Neural progenitor cell (in vitro differentiated cells): ENCODE measurements around the gene TMEM51. TPM values are rescaled to one million over a fixed set of nuclear protein-coding genes. Genes with fewer than 3 reads are reported as not detected.

ENCODE experiments used
- DNase-seq: peaks from one replicate; pipeline ENCODE4 v3.0.0-alpha.2; 2016; ENCODE audit warnings: low spot score
- H2AFZ ChIP-seq: fragments of 200-600 bp; sonication (generic); replicated peaks from 2 replicates; pipeline ENCODE4 v1.6.1; 2016; ENCODE audit warnings: antibody characterized with exemption
- H3F3A ChIP-seq: fragments of 200-600 bp; sonication (generic); 2 replicates; pipeline ENCODE4 v1.6.1; 2016; ENCODE audit warnings: antibody characterized with exemption, low read depth
- H3K27ac ChIP-seq: fragments of 200-600 bp; sonication (generic); 2 replicates; pipeline ENCODE4 v1.5.1; 2016; ENCODE audit warnings: mild to moderate bottlenecking
- H3K27me3 ChIP-seq: fragments of 200-600 bp; sonication (generic); 2 replicates; pipeline ENCODE4 v1.6.1; 2016; ENCODE audit warnings: mild to moderate bottlenecking, moderate library complexity
- H3K36me3 ChIP-seq: fragments of 200-600 bp; sonication (generic); 2 replicates; pipeline ENCODE4 v1.5.1; 2016
- H3K4me1 ChIP-seq: fragments of 200-600 bp; sonication (generic); 2 replicates; pipeline ENCODE4 v1.6.1; 2016; ENCODE audit warnings: mixed run types
- H3K4me2 ChIP-seq: fragments of 200-600 bp; sonication (generic); 2 replicates; pipeline ENCODE4 v1.6.1; 2016
- H3K4me3 ChIP-seq: fragments of 200-600 bp; sonication (generic); 2 replicates; pipeline ENCODE4 v1.5.1; 2016
- H3K79me2 ChIP-seq: fragments of 200-600 bp; sonication (generic); 2 replicates; pipeline ENCODE4 v1.6.1; 2016; ENCODE audit warnings: low read depth
- H3K9ac ChIP-seq: fragments of 200-600 bp; sonication (generic); 2 replicates; pipeline ENCODE4 v1.6.1; 2016
- H3K9me3 ChIP-seq: fragments of 200-600 bp; sonication (generic); 2 replicates; pipeline ENCODE4 v1.5.1; 2016; ENCODE audit warnings: low read depth
- H4K20me1 ChIP-seq: fragments of 200-600 bp; sonication (generic); 2 replicates; pipeline ENCODE4 v1.6.1; 2016; ENCODE audit warnings: low read depth
- H3K27ac Mint-ChIP-seq: 3 replicates; pipeline ENCODE4 v1.8.0; 2021; ENCODE audit warnings: mixed read lengths
- H3K27me3 Mint-ChIP-seq: 2 replicates; pipeline ENCODE4 v1.8.0; 2022; ENCODE audit warnings: low read depth, mild to moderate bottlenecking, inconsistent platforms, moderate library complexity, mixed read lengths; ENCODE audit not compliant: insufficient read depth
- H3K36me3 Mint-ChIP-seq: 3 replicates; pipeline ENCODE4 v1.8.0; 2021; ENCODE audit warnings: mixed read lengths
- H3K4me1 Mint-ChIP-seq: 3 replicates; pipeline ENCODE4 v1.8.0; 2021; ENCODE audit warnings: mixed read lengths
- H3K4me3 Mint-ChIP-seq: 3 replicates; pipeline ENCODE4 v1.8.0; 2021; ENCODE audit warnings: mild to moderate bottlenecking, moderate library complexity, mixed read lengths
- H3K9me3 Mint-ChIP-seq: 3 replicates; pipeline ENCODE4 v1.8.0; 2020; ENCODE audit warnings: mixed read lengths
- EZH2 ChIP-seq: fragments of 200-600 bp; sonication (generic); IDR thresholded peaks from 2 replicates; pipeline ENCODE4 v1.6.1; 2017; ENCODE audit warnings: antibody characterized with exemption, mild to moderate bottlenecking, moderate library complexity
- EZH2phosphoT487 ChIP-seq: fragments of 200-600 bp; sonication (generic); IDR thresholded peaks from 2 replicates; pipeline ENCODE4 v1.6.1; 2017; ENCODE audit warnings: antibody characterized with exemption
- total RNA-seq: library from RNA; depleted of rRNA; stranded (reverse); fragments of >200 nt; gene quantifications from 2 replicates; pipeline ENCODE4 v1.2.3, GENCODE V29; 2015; ENCODE audit warnings: low replicate concordance
- TF ChIP-seq, protein P1 (sequence below): fragments of 200-600 bp; sonication (generic); IDR thresholded peaks from 2 replicates; pipeline ENCODE4 v1.5.1; 2017; ENCODE audit warnings: antibody characterized with exemption, mild to moderate bottlenecking

The TMEM51 gene
- total RNA-seq, 1 donor from 2014 or later, result 5.2 TPM

DNA sequence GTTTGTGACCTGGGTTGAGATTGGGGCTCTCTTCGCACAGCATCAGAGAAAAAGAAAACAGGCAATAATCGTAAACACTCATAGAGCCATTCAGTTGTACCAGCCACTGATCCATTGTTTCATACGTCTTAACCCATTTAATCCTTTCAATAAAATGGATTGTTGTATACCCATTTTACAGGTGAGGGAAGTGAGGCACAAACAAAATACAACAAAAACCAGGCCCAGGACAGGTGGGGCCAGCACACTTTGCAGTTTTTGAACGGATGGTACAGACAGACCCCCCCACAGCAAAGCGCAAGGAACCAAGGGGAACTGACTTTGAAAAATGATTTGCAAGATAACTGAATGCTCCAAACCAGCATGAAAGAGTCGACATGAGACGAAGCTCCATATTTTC is 89.2 kb downstream of the TMEM51 start:
- no peaks in the 10 kb centered on the region for H3K9me3 ChIP-seq
- no peak overlapping the region for H3K9ac ChIP-seq
- H3K27ac ChIP-seq, result no peak overlapping the region
- Mint-ChIP-seq H3K27me3 (peaks cover 7% of the 10 kb centered on the region), H3K4me1 (peaks cover 36% of the 10 kb centered on the region), H3K4me3 (no peak overlapping the region), H3K36me3 (no peaks in the 10 kb centered on the region), H3K27ac (no peak overlapping the region), H3K9me3 (peaks cover 6% of the 10 kb centered on the region)
- no peaks in the 10 kb centered on the region for H4K20me1 ChIP-seq
- H3K4me1 ChIP-seq, result peaks cover 10% of the 10 kb centered on the region
- H3F3A ChIP-seq, result peaks cover 13% of the 10 kb centered on the region
- no peak for DNase-seq
- H3K36me3 ChIP-seq, result no peaks in the 10 kb centered on the region
- peaks cover 3% of the 10 kb centered on the region for H3K27me3 ChIP-seq
- no peaks in the 10 kb centered on the region for H3K79me2 ChIP-seq
- TF ChIP-seq EZH2phosphoT487 (no peak), EZH2 (no peak)
- TF ChIP-seq, protein P1, sequence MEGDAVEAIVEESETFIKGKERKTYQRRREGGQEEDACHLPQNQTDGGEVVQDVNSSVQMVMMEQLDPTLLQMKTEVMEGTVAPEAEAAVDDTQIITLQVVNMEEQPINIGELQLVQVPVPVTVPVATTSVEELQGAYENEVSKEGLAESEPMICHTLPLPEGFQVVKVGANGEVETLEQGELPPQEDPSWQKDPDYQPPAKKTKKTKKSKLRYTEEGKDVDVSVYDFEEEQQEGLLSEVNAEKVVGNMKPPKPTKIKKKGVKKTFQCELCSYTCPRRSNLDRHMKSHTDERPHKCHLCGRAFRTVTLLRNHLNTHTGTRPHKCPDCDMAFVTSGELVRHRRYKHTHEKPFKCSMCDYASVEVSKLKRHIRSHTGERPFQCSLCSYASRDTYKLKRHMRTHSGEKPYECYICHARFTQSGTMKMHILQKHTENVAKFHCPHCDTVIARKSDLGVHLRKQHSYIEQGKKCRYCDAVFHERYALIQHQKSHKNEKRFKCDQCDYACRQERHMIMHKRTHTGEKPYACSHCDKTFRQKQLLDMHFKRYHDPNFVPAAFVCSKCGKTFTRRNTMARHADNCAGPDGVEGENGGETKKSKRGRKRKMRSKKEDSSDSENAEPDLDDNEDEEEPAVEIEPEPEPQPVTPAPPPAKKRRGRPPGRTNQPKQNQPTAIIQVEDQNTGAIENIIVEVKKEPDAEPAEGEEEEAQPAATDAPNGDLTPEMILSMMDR, result no peak
- no peak overlapping the region for H2AFZ ChIP-seq
- H3K4me2 ChIP-seq, result no peak overlapping the region
- H3K4me3 ChIP-seq, result no peak overlapping the region

DNA sequence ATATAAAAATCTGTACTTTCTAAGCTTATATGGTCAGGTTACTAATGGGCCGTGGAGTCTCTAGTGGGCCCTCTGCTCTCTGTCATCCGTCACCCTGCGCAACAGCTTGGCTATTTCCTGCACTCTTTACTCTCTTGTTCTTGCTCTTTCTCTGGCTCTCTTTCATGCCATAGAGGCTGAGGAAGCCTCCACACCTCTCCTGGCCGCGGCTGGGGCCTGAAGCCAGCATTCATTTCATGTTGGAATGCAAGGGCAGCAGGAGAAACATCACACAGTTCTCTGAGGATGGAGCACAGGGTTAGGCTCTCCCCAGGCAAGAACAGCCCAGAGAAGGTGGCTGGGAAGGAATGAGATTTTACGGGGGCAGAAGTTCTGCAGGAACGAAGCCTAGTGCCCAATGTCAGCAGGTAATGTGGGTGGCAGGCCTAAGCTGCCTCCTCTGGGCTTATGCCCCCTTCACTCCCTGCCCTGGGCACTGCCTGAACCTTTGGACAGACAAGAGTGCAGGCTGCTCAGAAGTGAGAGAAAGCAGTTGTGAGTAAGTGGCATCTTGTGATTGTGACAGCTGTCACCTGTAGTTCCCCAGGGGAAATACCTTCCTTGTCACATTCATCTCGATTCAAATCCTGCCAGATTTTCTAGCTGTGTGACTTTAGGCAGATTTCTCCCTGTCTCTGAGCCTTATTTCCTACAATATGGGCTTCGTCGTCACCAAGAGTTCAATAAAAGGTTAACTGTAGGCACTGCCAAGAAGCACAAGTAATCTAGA is 89.9 kb downstream of the TMEM51 start:
- peaks cover 14% of the 10 kb centered on the region for H3K4me1 ChIP-seq
- H3K27me3 Mint-ChIP-seq, result peaks cover 7% of the 10 kb centered on the region
- no peak overlapping the region for H3K27ac ChIP-seq
- H3K27me3 ChIP-seq, result peaks cover 4% of the 10 kb centered on the region
- H3K9me3 Mint-ChIP-seq, result peaks cover 7% of the 10 kb centered on the region
- peaks cover 13% of the 10 kb centered on the region for H3F3A ChIP-seq
- no peak overlapping the region for H3K4me3 Mint-ChIP-seq
- no peaks in the 10 kb centered on the region for H4K20me1 ChIP-seq
- peak overlapping the region; percentile 1 for H3K27ac Mint-ChIP-seq
- no peaks in the 10 kb centered on the region for H3K79me2 ChIP-seq
- no peak for DNase-seq
- H3K36me3 Mint-ChIP-seq, result no peaks in the 10 kb centered on the region
- peaks cover 42% of the 10 kb centered on the region for H3K4me1 Mint-ChIP-seq
- no peaks in the 10 kb centered on the region for H3K9me3 ChIP-seq
- H3K4me2 ChIP-seq, result no peak overlapping the region
- H3K4me3 ChIP-seq, result no peak overlapping the region
- H2AFZ ChIP-seq, result no peak overlapping the region
- no peaks in the 10 kb centered on the region for H3K36me3 ChIP-seq
- H3K9ac ChIP-seq, result no peak overlapping the region
- TF ChIP-seq EZH2phosphoT487, result no peak
- TF ChIP-seq, protein P1, result no peak
- no peak for TF ChIP-seq EZH2

DNA sequence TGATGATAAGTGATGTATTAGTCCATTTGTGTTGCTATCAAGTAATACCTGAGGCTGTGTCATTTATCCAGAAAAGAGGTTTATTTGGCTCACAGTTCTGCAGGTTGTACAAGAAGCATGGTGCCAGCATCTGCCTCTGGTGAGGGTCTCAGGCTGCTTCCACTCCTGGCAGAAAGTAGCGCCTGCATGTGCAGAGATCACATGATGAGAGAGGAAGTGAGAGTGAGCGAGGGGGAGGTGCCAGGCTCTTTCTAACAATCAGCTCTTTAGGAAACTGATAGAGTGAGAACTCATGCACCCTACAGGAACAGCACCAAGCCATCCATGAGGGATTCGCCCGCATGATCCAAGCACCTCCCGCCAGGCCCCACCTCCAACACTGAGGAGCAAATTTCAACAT is 91.3 kb downstream of the TMEM51 start:
- Mint-ChIP-seq H3K4me3 (no peak overlapping the region), H3K36me3 (no peaks in the 10 kb centered on the region), H3K27me3 (peaks cover 7% of the 10 kb centered on the region), H3K9me3 (peaks cover 7% of the 10 kb centered on the region), H3K4me1 (peaks cover 45% of the 10 kb centered on the region), H3K27ac (no peak overlapping the region)
- Histone ChIP-seq H3K9me3 (no peaks in the 10 kb centered on the region), H3K4me2 (no peak overlapping the region), H3K9ac (no peak overlapping the region), H3K79me2 (no peaks in the 10 kb centered on the region), H3K27ac (no peak overlapping the region), H3F3A (peaks cover 13% of the 10 kb centered on the region), H3K27me3 (peaks cover 4% of the 10 kb centered on the region), H3K4me3 (no peak overlapping the region), H3K36me3 (no peaks in the 10 kb centered on the region), H3K4me1 (peaks cover 14% of the 10 kb centered on the region), H4K20me1 (no peaks in the 10 kb centered on the region), H2AFZ (no peak overlapping the region)
- TF ChIP-seq EZH2, result no peak
- no peak for TF ChIP-seq EZH2phosphoT487
- no peak for DNase-seq
